ENCODE results near the gene ARMC9. TPM values are rescaled to one million over a fixed set of nuclear protein-coding genes. Genes with fewer than 3 reads are reported as not detected.
"Not testable (repeated sequence)": the region's sequence is repeated elsewhere in the genome, so short reads cannot be mapped to it uniquely, and the experiment has no call there.

ARMC9 gene
- total and polyA plus RNA-seq, 4 donors: 20.5 to 51.6 (median 38.6) TPM

DNA sequence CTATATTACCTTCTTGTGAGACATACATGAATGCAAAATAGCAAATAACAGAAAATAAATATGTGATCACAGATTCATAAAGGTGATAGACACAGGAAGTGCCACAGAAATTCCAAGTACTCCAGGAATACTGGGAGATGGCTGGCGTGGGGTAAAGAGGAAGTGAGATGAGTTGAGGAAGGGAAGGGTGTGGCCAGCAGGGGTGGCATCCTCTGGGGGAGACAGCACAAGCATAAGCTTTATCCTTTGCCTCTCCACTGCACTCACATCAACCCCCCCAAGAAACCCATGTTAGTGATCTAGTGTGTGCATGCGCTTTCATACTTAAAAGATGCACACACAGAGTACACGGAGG lies 102.3 kb downstream of the ARMC9 start:
- DNase-seq (no peak), ATAC-seq (ENCODE audit: insufficient read depth, low FRiP score) (no peak)
- no peaks in the 10 kb centered on the region for H3K9me3 ChIP-seq (ENCODE audit: control insufficient read depth in 4 of 4, insufficient read depth in 3 of 4, low read length in 3 of 4)
- no peak for TF ChIP-seq CTCF (IDR thresholded peaks at IDR 0.05; ENCODE audit: control extremely low read depth, extremely low read depth)
- peak overlapping the region in 1 of 2 donors; percentile 80 for H3K27ac ChIP-seq (ENCODE audit: low read depth in 1 of 2, low read length in 1 of 2)
- H3K27me3 ChIP-seq (ENCODE audit: control insufficient read depth in 3 of 3, insufficient read depth in 3 of 3, low read length in 2 of 3): no peaks in the 10 kb centered on the region
- H3K4me1 ChIP-seq (ENCODE audit: control insufficient read depth in 5 of 5, insufficient read depth in 5 of 5, low read length in 5 of 5): peaks cover 0 to 3% (median 0%) of the 10 kb centered on the region in 5 donors
- no peak overlapping the region for H3K9ac ChIP-seq (ENCODE audit: insufficient read depth in 1 of 2, low read length in 2 of 2)
- no peak overlapping the region for H3K4me3 ChIP-seq
- 59 to 60% methylated on average over 3 of the region's 3 CpGs for WGBS, 2 donors
- H3K36me3 ChIP-seq (ENCODE audit: control insufficient read depth in 4 of 4, insufficient read depth in 4 of 4, low read length in 4 of 4): peaks cover 0 to 1% (median 0%) of the 10 kb centered on the region in 4 donors

DNA sequence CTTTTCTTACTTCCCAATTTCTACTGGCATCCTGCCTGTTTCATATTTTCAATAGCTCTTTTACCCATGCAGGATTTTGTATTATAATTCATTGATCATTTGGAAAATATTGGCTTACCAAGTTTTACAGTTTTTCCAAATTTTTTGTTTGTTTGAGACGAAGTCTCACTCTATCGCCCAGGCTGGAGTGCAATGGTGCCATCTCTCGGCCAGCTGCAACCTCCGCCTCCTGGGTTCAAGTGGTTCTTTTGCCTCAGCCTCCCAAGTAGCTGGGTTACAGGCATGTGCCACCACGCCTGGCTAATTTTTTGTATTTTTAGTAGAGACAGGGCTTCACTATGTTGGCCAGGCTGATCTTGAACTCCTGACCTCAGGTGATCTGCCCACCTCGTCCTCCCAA lies 105.8 kb downstream of the ARMC9 start:
- H3K4me1 ChIP-seq (ENCODE audit: control insufficient read depth in 5 of 5, insufficient read depth in 5 of 5, low read length in 5 of 5); H3K9ac ChIP-seq (ENCODE audit: insufficient read depth in 1 of 2, low read length in 2 of 2); H3K9me3 ChIP-seq (ENCODE audit: control insufficient read depth in 4 of 4, insufficient read depth in 3 of 4, low read length in 3 of 4); DNase-seq; H3K36me3 ChIP-seq (ENCODE audit: control insufficient read depth in 4 of 4, insufficient read depth in 4 of 4, low read length in 4 of 4); ATAC-seq (ENCODE audit: insufficient read depth, low FRiP score); H3K27me3 ChIP-seq (ENCODE audit: control insufficient read depth in 3 of 3, insufficient read depth in 3 of 3, low read length in 2 of 3); H3K27ac ChIP-seq (ENCODE audit: low read depth in 1 of 2, low read length in 1 of 2); H3K4me3 ChIP-seq: not testable (repeated sequence)
- 78 to 90% methylated on average over 6 of the region's 6 CpGs for WGBS, 2 donors

DNA sequence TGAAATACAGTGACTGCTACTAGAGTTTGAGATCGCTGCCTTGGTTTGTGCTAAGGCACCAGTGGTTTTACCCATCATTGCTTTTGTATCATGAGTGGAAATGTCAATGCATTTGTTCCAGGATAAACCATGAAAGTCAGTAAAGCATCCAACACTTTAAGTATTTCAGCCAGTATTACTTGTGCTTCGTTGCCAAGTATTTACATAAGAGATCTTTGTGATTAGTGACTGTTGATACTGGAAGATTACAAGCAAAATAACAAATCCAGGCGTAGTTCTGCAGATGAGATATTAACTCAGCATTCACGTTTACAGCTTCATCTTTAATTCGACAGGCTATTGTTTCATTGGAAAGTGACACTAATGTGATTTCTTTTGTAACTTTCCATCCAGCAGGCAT lies 106.8 kb downstream of the ARMC9 start:
- no peak overlapping the region for H3K4me3 ChIP-seq
- peaks cover 0 to 4% (median 0%) of the 10 kb centered on the region in 4 donors for H3K36me3 ChIP-seq (ENCODE audit: control insufficient read depth in 4 of 4, insufficient read depth in 4 of 4, low read length in 4 of 4)
- no peak overlapping the region for H3K9ac ChIP-seq (ENCODE audit: insufficient read depth in 1 of 2, low read length in 2 of 2)
- ATAC-seq (ENCODE audit: insufficient read depth, low FRiP score) (no peak), DNase-seq (no peak)
- peaks cover 0 to 6% (median 0%) of the 10 kb centered on the region in 5 donors for H3K4me1 ChIP-seq (ENCODE audit: control insufficient read depth in 5 of 5, insufficient read depth in 5 of 5, low read length in 5 of 5)
- H3K27me3 ChIP-seq (ENCODE audit: control insufficient read depth in 3 of 3, insufficient read depth in 3 of 3, low read length in 2 of 3): no peaks in the 10 kb centered on the region
- H3K27ac ChIP-seq (ENCODE audit: low read depth in 1 of 2, low read length in 1 of 2): no peak overlapping the region
- H3K9me3 ChIP-seq (ENCODE audit: control insufficient read depth in 4 of 4, insufficient read depth in 3 of 4, low read length in 3 of 4): no peaks in the 10 kb centered on the region
- no peak for TF ChIP-seq CTCF (IDR thresholded peaks at IDR 0.05; ENCODE audit: control extremely low read depth, extremely low read depth)
- WGBS, 2 donors: 63 to 74% methylated on average over 5 of the region's 5 CpGs

- ATAC-seq (ENCODE audit: insufficient read depth, low FRiP score) (peak; percentile 71), DNase-seq (no peak)
- 69 to 87% methylated on average over 6 of the region's 6 CpGs for WGBS, 2 donors
These were observed 108.5 kb downstream of the ARMC9 start for GRCh38 chr2:231306791-231307393.

More at GRCh38 chr2:231306791-231307393, 108.5 kb downstream of the ARMC9 start:
- Histone ChIP-seq H3K27ac (ENCODE audit: low read depth in 1 of 2, low read length in 1 of 2) (no peak overlapping the region), H3K9ac (ENCODE audit: insufficient read depth in 1 of 2, low read length in 2 of 2) (no peak overlapping the region), H3K36me3 (ENCODE audit: control insufficient read depth in 4 of 4, insufficient read depth in 4 of 4, low read length in 4 of 4) (peaks cover 0 to 4% (median 0%) of the 10 kb centered on the region in 4 donors), H3K4me3 (no peak overlapping the region), H3K9me3 (ENCODE audit: control insufficient read depth in 4 of 4, insufficient read depth in 3 of 4, low read length in 3 of 4) (no peaks in the 10 kb centered on the region), H3K4me1 (ENCODE audit: control insufficient read depth in 5 of 5, insufficient read depth in 5 of 5, low read length in 5 of 5) (peaks cover 0 to 4% (median 0%) of the 10 kb centered on the region in 5 donors), H3K27me3 (ENCODE audit: control insufficient read depth in 3 of 3, insufficient read depth in 3 of 3, low read length in 2 of 3) (no peaks in the 10 kb centered on the region)
- no peak for TF ChIP-seq CTCF (IDR thresholded peaks at IDR 0.05; ENCODE audit: control extremely low read depth, extremely low read depth)

Data from lung (tissue), 12 donors.